Liver (tissue), 9 donors: ENCODE data around the gene RHOT2. TPM values are rescaled to one million over a fixed set of nuclear protein-coding genes. Genes with fewer than 3 reads are reported as not detected.

ENCODE experiments used
- DNase-seq: peaks from one replicate; pipeline ENCODE4 v3.0.0-alpha.2; 2017; ENCODE audit warnings: low spot score
- H3K27ac ChIP-seq, 2 donors: one replicate each; pipeline ENCODE4 v1.7.0; 2013; ENCODE audit warnings: inconsistent platforms in 2 of 2, low read length in 2 of 2, control low read depth in 1 of 2, low read depth in 1 of 2, mild to moderate bottlenecking in 1 of 2
- H3K27me3 ChIP-seq, 4 donors: one replicate each; pipeline versions ENCODE4 v1.6.1 to v1.7.0; 2013; ENCODE audit warnings: low read length in 3 of 4, inconsistent platforms in 1 of 4, mild to moderate bottlenecking in 1 of 4, moderate library complexity in 1 of 4; ENCODE audit not compliant: control insufficient read depth in 4 of 4, insufficient read depth in 4 of 4
- H3K36me3 ChIP-seq, 4 donors: one replicate each; pipeline versions ENCODE4 v1.6.1 to v1.7.0; 2013; ENCODE audit warnings: low read length in 3 of 4, mild to moderate bottlenecking in 3 of 4, low read depth in 1 of 4, moderate library complexity in 1 of 4; ENCODE audit not compliant: control insufficient read depth in 4 of 4, insufficient read depth in 3 of 4
- H3K4me1 ChIP-seq, 4 donors: one replicate each; pipeline versions ENCODE4 v1.6.1 to v1.7.0; 2013; ENCODE audit warnings: low read length in 3 of 4, mild to moderate bottlenecking in 3 of 4, moderate library complexity in 1 of 4; ENCODE audit not compliant: control insufficient read depth in 4 of 4, insufficient read depth in 4 of 4
- H3K4me3 ChIP-seq, 3 donors: one replicate each; pipeline versions ENCODE4 v1.6.1 to v1.7.0; 2013; ENCODE audit warnings: low read length in 3 of 3, control low read depth in 1 of 3, low read depth in 1 of 3, mild to moderate bottlenecking in 1 of 3
- H3K9ac ChIP-seq, 2 donors: one replicate each; pipeline ENCODE4 v1.7.0; 2013; ENCODE audit warnings: low read length in 2 of 2, mild to moderate bottlenecking in 2 of 2, moderate library complexity in 2 of 2, control low read depth in 1 of 2, low read depth in 1 of 2
- H3K9me3 ChIP-seq, 4 donors: one replicate each; pipeline versions ENCODE4 v1.6.1 to v1.7.0; 2013; ENCODE audit warnings: low read length in 3 of 4; ENCODE audit not compliant: control insufficient read depth in 4 of 4
- ATF3 ChIP-seq: IDR thresholded peaks from 2 replicates; pipeline ENCODE4 v1.6.1; 2016; ENCODE audit warnings: antibody characterized with exemption
- EGR1 ChIP-seq, 2 donors: IDR thresholded peaks; 2 replicates each; pipeline ENCODE4 v1.6.1; 2016 to 2018; ENCODE audit warnings: antibody characterized with exemption in 2 of 2, low read depth in 2 of 2
- FOXA1 ChIP-seq: IDR thresholded peaks from 2 replicates; pipeline ENCODE4 v1.6.1; 2016; ENCODE audit warnings: antibody characterized with exemption
- FOXA2 ChIP-seq: IDR thresholded peaks from 2 replicates; pipeline ENCODE4 v1.6.1; 2016; ENCODE audit warnings: antibody characterized with exemption
- GABPA ChIP-seq, 2 donors: IDR thresholded peaks in 1 of 2; conservative IDR thresholded peaks in 1 of 2; 2 replicates each; pipeline ENCODE4 v1.6.1; 2016; ENCODE audit warnings: antibody characterized with exemption in 2 of 2, mild to moderate bottlenecking in 1 of 2, moderate library complexity in 1 of 2
- HNF4A ChIP-seq, 2 donors: conservative IDR thresholded peaks; 2 replicates each; pipeline ENCODE4 v1.6.1; 2016; ENCODE audit warnings: antibody characterized with exemption in 2 of 2, mild to moderate bottlenecking in 2 of 2
- HNF4G ChIP-seq: IDR thresholded peaks from 2 replicates; pipeline ENCODE4 v1.6.1; 2016; ENCODE audit warnings: antibody characterized with exemption
- JUND ChIP-seq, 2 donors: IDR thresholded peaks; 2 replicates each; pipeline ENCODE4 v1.6.1; 2016; ENCODE audit warnings: antibody characterized with exemption in 2 of 2
- MAX ChIP-seq: IDR thresholded peaks from 2 replicates; pipeline ENCODE4 v1.6.1; 2016; ENCODE audit warnings: antibody characterized with exemption
- NR2F2 ChIP-seq: IDR thresholded peaks from 2 replicates; pipeline ENCODE4 v1.6.1; 2016; ENCODE audit warnings: antibody characterized with exemption
- RAD21 ChIP-seq, 2 donors: IDR thresholded peaks; 2 replicates each; pipeline ENCODE4 v1.6.1; 2016; ENCODE audit warnings: antibody characterized with exemption in 2 of 2, mild to moderate bottlenecking in 2 of 2
- REST ChIP-seq: IDR thresholded peaks from 2 replicates; pipeline ENCODE4 v1.6.1; 2016; ENCODE audit warnings: antibody characterized with exemption, mild to moderate bottlenecking
- RXRA ChIP-seq, 2 donors: IDR thresholded peaks; 2 replicates each; pipeline ENCODE4 v1.6.1; 2017 to 2018; ENCODE audit warnings: antibody characterized with exemption in 2 of 2, mild to moderate bottlenecking in 1 of 2
- SP1 ChIP-seq: IDR thresholded peaks from 2 replicates; pipeline ENCODE4 v1.6.1; 2018; ENCODE audit warnings: antibody characterized with exemption, mild to moderate bottlenecking
- TAF1 ChIP-seq: conservative IDR thresholded peaks from 2 replicates; pipeline ENCODE4 v1.6.1; 2016; ENCODE audit warnings: antibody characterized with exemption, mild to moderate bottlenecking
- YY1 ChIP-seq: IDR thresholded peaks from 2 replicates; pipeline ENCODE4 v1.6.1; 2016; ENCODE audit warnings: antibody characterized with exemption, mild to moderate bottlenecking
- ZBTB33 ChIP-seq: IDR thresholded peaks from 2 replicates; pipeline ENCODE4 v1.6.1; 2016; ENCODE audit warnings: antibody characterized with exemption
- WGBS: extraction: QIAGEN DNeasy Blood & Tissue Kit; methylation state at CpG from one replicate; pipeline ENCODE4 v1.1.7; 2013; 5-methylcytosine and 5-hydroxymethylcytosine counted together
- polyA plus RNA-seq, 2 donors: library from polyadenylated mRNA; stranded (reverse) in 1 of 2; unstranded in 1 of 2; fragments of 200-250 nt in 1 of 2; fragments of >200 nt in 1 of 2; fragmentation: Nextera tagmentation in 1 of 2; extraction: Ambion mirVana in 1 of 2; gene quantifications; one replicate each; pipeline versions ENCODE4 v1.2.1 to v1.2.3, GENCODE V29; 2013 to 2015
- total RNA-seq, 2 donors: library from RNA; depleted of rRNA; stranded (reverse); fragments of >200 nt; gene quantifications; one replicate each; pipeline ENCODE4 v1.2.3, GENCODE V29; 2014
- TF ChIP-seq, protein P1 (sequence below): fragments of 150-350 bp; IDR thresholded peaks from 2 replicates; pipeline ENCODE4 v1.5.1; 2017; ENCODE audit warnings: improper control_type of control experiment, low read depth, low read length; ENCODE audit not compliant: missing input control
- donor health status: healthy.
- donor health status: healthy.
- donor health status: healthy.
- donor health status: healthy.
- donor health status: healthy.

Gene RHOT2
- total and polyA plus RNA-seq, 4 donors = 20.8 to 37.9 (median 34.3) TPM

DNA sequence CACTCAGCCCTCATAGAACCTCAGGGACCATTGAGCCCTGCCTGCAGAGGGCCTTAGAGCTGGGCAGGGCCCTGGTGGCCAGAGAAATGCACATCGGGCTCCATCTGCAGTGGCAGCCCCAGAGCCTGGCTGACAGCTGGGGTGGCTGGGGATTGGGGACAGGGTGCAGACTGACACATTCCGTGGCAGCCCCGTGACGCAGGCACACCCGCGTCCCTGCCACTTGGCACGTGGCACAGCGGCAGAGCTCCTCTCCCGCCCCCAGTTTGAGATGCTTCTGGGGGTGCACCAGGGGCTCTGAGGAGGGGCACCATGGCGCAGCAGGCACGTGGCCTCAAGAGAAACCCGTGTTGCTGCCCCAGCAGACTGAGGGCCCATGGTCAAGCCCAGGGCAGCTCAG is 35.5 kb downstream of the RHOT2 start:
- H3K27me3 ChIP-seq = peaks cover 0 to 21% (median 12%) of the 10 kb centered on the region in 4 donors
- TF ChIP-seq SP1 = no peak
- no peak for TF ChIP-seq HNF4G
- TF ChIP-seq, protein P1, sequence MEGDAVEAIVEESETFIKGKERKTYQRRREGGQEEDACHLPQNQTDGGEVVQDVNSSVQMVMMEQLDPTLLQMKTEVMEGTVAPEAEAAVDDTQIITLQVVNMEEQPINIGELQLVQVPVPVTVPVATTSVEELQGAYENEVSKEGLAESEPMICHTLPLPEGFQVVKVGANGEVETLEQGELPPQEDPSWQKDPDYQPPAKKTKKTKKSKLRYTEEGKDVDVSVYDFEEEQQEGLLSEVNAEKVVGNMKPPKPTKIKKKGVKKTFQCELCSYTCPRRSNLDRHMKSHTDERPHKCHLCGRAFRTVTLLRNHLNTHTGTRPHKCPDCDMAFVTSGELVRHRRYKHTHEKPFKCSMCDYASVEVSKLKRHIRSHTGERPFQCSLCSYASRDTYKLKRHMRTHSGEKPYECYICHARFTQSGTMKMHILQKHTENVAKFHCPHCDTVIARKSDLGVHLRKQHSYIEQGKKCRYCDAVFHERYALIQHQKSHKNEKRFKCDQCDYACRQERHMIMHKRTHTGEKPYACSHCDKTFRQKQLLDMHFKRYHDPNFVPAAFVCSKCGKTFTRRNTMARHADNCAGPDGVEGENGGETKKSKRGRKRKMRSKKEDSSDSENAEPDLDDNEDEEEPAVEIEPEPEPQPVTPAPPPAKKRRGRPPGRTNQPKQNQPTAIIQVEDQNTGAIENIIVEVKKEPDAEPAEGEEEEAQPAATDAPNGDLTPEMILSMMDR = no peak
- no peak for TF ChIP-seq EGR1 (IDR thresholded peaks at IDR 0.05; ENCODE audit: low read depth in 2 of 2)
- TF ChIP-seq HNF4A (conservative IDR thresholded peaks at IDR 0.05) = no peak
- TF ChIP-seq TAF1 = no peak
- no peak for TF ChIP-seq REST
- TF ChIP-seq RAD21 (IDR thresholded peaks at IDR 0.05) = no peak
- no peak for TF ChIP-seq ATF3
- TF ChIP-seq ZBTB33 = no peak
- TF ChIP-seq YY1 = no peak
- TF ChIP-seq FOXA2 = no peak
- TF ChIP-seq RXRA (IDR thresholded peaks at IDR 0.05) = no peak
- TF ChIP-seq MAX = no peak
- no peak for TF ChIP-seq FOXA1
- TF ChIP-seq NR2F2 = no peak
- TF ChIP-seq GABPA (IDR thresholded peaks at IDR 0.05 in 1 of 2, conservative IDR thresholded peaks at IDR 0.05 in 1 of 2) = no peak
- no peak for TF ChIP-seq JUND (IDR thresholded peaks at IDR 0.05)

More for the DNA sequence above, 35.5 kb downstream of the RHOT2 start:
- DNase-seq = no peak
- Histone ChIP-seq H3K4me3 (no peak overlapping the region), H3K36me3 (no peaks in the 10 kb centered on the region), H3K27ac (no peak overlapping the region), H3K9ac (no peak overlapping the region), H3K9me3 (no peaks in the 10 kb centered on the region), H3K4me1 (peaks cover 0 to 3% (median 0%) of the 10 kb centered on the region in 4 donors)
- 77% methylated on average over 12 of the region's 12 CpGs for WGBS
